Activated CD4-positive, CD25-positive, alpha-beta regulatory T cell treated with anti-CD3 and anti-CD28 coated beads, Interleukin-2, amount 50 U/mL, for 16 hours (primary cell): ENCODE data around the gene MAP1A.

Source experiments
- DNase-seq: peaks from one replicate; pipeline ENCODE4 v3.0.0-alpha.2; 2020; ENCODE audit warnings: low read depth, low spot score

The MAP1A gene

DNA sequence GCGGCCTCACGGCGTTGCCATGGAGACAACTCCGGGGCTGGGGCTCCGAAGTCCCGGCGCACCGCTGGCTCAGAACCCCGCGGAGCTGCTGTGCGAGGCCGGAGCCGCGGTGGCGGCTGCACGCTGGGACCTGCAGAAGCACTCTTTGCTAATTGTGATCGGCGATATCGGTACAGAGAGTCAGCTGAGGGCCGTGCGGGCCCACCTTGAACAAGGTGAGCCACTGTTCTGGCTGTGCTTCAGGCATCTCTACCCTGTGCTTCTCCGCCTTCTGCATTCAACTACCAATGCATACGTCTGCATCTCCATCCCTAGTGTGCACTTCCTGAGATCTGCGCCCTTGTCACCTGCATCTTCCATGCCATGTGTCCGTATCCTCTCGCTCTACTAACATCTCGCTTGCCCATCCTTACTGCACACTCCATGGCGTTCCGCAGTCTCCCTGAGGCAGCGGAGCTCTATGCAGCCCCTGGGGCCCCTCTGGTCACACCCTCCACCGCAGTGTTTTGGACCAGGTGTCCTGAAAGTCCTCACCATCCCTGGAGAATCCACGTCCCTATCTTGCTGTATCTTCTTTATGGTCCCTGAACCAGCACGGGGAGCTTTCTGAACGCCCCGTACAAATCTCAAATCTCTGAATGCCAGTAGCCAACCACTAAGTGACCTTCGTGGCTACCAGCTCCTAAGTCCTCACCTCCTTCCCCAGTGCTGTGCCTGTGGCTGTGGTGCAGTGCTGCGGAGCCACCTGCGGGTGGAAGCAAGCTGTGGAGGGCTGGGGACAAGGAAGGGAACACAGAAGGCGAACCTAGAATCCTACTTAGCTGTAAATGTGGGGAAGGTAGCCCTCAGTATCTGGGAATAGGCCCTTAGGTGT, 6.2 kb upstream of the MAP1A start:
- DNase-seq = no peak

DNA sequence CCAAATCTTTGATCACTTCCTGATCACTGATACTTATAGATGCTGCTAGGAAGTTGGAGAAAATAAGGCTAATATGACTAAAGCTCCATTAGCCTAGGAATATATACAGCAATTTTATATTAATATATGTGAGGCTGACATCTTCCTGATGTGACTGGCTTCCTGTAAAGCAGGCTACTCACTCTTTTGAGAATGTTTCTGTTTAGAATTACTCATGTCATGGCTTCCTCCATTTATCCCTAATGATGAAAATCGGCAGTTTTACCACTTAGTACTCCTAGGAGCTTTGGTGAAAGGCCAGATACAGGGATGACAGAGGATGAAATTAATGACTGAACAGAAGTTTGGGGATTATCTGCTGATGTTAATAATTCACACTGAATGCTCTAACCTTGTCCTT, 3.9 kb upstream of the MAP1A start:
- no peak for DNase-seq

DNA sequence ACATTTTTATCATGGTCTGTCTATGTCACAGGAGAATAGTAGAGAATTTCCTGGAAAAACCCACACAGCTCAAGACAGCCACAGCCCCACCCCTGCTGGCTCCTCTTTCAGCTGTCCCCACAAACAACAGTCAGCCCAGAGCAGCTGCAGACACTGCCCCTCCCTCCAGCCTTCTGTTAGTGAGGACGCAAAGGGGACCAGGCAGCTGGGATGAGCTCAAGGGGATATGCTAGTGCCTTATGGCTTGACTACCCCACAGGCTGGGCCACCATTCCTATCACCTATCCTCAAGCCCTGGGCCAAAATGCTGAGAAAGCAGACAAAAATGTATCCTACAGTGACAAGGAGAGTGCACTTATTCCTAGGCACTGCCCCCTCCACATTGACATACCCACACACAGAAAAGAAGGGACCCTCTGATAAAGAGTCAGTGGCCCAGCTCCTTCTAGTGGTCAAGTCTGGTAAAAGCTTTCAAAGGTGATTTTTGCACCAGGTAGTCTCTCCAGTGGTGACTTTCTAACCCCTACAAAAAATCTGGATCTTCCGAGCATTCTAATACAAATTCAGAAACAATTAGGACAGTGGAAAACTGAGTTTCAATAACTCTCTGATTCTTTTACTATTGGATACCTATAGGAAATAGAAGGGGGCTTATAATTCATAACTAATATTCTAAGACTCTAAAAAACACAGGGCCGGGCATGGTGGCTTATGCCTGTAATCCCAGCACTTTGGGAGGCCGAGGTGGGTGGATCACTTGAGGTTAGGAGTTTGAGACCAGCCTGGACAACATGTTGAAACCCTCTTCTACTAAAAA, 3.0 kb upstream of the MAP1A start:
- DNase-seq = no peak

DNA sequence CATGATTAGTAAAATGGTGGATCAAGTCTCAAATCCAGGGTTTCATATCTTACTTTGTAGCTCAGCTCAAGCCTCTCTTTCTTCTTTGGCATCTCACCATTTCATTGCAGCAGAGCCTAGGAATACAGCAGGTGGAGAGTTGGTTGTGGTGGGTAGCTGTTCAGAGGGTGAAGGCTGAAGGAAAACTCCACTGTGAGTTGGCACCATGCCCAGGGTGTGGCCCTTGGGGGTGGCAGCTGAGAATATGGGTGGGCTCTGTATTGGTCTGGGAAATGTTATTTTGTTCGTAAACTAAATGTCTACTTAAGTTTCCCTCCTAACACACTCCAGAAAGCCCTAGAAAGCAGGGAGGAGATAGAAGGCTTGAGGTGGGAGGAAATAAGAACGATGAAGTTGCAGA, 1.7 kb upstream of the MAP1A start:
- DNase-seq = no peak

DNA sequence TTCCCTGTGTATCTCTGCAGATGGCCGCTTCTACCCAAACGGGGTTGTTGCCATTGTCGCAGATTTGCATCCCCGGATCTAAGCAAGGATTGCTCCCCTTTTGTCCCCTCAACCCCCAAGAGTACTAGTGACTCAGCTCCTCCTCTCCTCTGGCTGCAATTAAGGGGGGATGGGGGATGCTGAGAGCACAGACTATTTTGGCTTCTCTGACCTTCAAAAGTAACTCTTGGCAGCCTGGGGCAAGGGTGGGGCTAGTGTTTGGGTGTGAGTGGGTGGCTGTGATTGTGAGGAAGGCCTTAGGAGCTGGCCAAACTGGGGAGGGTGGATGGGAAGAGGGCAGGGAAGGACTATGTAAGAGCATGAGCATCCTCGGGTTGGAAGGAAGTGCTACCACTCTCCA, 1.2 kb upstream of the MAP1A start:
- DNase-seq = no peak

DNA sequence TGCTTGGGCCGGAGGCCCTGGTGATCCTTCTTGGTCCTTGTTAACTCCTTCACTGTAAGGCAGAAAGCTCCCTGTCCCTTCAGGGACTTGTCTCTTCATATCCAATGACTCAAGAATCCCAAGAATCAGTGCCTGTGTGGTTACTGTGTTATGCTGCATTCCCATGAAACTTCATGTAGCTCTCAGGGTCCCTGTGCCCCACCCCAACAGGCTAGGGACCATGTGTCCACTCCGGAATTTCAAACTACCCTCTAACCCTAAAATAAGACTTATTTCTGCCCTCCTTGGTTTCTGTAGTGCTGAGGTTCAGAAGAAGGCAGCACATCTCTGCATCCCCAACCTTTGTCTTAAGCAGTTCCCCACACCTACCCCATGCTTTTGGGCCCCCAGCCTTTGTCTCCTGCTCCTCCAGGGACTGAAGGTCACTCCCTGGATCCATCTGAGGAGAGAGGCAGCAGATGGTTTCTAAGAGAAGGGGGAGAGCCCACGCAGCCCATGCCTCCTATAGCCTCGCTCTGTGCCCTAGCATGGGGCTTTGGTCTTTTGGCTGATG, 531 bp upstream of the MAP1A start:
- DNase-seq = no peak

DNA sequence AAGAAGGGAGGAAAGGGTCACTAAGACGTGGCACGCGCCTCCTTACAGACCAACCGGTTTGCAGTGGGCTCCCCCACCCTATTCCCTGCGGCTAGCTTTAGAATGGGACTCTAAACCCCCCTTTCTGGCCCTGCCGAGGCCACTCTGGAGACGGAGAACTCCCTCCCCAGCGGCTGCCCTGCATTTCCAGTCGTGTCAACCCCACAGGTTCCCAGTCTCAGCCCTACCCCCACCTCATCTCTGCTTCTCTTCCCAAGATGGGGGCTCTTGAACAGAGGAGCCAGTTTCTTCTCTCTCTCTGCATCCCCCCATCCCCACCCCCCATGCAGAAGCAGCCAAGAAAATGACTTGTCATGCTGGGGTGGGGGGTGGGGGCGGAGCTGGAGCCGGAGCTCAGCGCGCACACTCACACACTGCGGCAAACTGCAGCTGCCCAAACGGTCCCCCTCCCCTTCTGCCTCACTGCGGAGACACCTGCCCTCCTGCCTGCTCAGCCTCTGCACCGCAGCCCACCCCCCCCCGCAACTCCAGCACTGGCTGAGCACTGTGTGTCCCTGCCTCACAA, 871 bp downstream of the MAP1A start:
- DNase-seq = no peak

DNA sequence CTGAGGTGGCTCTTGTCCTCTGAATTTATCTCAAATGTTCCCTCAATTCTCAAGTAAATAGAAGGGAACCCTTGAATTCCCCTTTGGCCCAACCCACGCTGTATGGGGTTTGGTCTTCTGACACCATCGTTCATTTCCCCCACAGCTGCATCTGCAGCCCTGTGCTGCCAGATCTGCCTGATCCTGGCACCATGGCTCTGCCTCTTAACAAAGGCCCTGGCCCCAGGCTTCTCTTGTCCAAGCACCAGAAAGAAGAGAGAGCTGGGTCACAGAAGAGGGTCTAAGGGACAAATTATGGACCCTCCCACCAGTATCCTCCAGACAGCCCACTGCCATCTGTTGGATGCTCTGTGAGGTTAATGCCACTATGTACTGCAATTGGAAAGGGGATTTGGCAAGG, 1.8 kb downstream of the MAP1A start:
- DNase-seq = no peak

DNA sequence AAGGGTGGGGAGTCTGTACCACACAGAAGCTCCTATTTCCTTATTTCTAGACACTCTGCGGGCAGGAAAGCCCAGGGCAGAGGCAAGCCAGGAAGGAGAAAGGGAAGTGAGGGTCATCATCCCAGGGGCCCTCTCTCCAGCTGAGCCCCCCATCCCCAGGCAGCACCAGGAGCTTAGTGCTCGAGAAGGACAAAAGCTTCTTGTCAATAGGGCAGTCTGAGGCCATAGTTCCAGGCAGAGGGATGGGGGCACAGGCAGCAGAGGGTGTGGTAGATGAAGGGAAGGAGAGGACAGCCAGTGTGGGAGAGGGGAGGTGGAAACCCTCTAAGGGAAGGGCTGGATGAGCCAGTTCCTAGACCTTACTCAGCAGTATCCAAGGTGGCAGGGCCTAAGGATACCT, 2.7 kb downstream of the MAP1A start:
- DNase-seq = no peak

DNA sequence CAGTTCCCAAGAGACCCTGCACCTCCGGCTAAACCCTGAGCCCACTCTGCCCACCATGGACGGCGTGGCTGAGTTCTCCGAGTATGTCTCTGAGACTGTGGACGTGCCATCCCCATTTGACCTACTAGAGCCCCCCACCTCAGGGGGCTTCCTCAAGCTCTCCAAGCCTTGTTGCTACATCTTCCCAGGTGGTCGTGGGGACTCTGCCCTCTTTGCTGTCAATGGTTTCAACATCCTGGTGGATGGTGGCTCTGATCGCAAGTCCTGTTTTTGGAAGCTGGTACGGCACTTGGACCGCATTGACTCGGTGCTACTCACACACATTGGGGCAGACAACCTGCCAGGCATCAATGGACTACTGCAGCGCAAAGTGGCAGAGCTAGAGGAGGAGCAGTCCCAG, 4.0 kb downstream of the MAP1A start:
- DNase-seq = no peak

DNA sequence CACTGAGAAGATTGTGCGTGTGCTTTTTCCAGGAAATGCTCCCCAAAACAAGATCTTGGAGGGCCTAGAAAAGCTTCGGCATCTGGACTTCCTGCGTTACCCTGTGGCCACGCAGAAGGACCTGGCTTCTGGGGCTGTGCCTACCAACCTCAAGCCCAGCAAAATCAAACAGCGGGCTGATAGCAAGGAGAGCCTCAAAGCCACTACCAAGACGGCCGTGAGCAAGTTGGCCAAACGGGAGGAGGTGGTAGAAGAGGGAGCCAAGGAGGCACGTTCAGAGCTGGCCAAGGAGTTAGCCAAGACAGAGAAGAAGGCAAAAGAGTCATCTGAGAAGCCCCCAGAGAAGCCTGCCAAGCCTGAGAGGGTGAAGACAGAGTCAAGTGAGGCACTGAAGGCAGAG, 4.8 kb downstream of the MAP1A start:
- DNase-seq = no peak

DNA sequence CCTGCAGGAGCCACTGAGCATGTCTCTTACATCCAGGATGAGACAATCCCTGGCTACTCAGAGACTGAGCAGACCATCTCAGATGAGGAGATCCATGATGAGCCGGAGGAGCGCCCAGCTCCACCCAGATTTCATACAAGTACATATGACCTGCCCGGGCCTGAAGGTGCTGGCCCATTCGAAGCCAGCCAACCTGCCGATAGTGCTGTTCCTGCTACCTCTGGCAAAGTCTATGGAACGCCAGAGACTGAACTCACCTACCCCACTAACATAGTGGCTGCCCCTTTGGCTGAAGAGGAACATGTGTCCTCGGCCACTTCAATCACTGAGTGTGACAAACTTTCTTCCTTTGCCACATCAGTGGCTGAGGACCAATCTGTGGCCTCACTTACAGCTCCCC, 6.2 kb downstream of the MAP1A start:
- no peak for DNase-seq

DNA sequence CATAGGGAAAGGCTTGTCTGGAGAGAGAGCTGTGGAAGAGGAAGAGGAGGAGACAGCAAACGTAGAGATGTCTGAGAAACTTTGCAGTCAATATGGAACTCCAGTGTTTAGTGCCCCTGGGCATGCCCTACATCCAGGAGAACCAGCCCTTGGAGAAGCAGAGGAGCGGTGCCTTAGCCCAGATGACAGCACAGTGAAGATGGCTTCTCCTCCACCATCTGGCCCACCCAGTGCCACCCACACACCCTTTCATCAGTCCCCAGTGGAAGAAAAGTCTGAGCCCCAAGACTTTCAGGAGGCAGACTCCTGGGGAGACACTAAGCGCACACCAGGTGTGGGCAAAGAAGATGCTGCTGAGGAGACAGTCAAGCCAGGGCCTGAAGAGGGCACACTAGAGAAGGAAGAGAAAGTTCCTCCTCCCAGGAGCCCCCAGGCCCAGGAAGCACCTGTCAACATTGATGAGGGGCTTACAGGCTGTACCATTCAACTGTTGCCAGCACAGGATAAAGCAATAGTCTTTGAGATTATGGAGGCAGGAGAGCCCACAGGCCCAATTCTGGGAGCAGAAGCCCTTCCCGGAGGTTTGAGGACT, 6.9 kb downstream of the MAP1A start:
- DNase-seq = no peak

DNA sequence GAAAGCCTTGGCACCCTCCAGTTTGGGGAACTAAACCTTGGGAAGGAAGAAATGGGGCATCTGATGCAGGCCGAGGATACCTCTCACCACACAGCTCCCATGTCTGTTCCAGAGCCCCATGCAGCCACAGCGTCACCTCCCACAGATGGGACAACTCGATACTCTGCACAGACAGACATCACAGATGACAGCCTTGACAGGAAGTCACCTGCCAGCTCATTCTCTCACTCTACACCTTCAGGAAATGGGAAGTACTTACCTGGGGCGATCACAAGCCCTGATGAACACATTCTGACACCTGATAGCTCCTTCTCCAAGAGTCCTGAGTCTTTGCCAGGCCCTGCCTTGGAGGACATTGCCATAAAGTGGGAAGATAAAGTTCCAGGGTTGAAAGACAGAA, 7.7 kb downstream of the MAP1A start:
- DNase-seq = no peak

DNA sequence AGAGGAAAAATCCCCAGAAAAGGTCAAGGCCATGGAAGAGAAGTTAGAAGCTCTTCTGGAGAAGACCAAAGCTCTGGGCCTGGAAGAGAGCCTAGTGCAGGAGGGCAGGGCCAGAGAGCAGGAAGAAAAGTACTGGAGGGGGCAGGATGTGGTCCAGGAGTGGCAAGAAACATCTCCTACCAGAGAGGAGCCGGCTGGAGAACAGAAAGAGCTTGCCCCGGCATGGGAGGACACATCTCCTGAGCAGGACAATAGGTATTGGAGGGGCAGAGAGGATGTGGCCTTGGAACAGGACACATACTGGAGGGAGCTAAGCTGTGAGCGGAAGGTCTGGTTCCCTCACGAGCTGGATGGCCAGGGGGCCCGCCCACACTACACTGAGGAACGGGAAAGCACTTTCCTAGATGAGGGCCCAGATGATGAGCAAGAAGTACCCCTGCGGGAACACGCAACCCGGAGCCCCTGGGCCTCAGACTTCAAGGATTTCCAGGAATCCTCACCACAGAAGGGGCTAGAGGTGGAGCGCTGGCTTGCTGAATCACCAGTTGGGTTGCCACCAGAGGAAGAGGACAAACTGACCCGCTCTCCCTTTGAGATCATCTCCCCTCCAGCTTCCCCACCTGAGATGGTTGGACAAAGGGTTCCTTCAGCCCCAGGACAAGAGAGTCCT, 9.0 kb downstream of the MAP1A start:
- no peak for DNase-seq

DNA sequence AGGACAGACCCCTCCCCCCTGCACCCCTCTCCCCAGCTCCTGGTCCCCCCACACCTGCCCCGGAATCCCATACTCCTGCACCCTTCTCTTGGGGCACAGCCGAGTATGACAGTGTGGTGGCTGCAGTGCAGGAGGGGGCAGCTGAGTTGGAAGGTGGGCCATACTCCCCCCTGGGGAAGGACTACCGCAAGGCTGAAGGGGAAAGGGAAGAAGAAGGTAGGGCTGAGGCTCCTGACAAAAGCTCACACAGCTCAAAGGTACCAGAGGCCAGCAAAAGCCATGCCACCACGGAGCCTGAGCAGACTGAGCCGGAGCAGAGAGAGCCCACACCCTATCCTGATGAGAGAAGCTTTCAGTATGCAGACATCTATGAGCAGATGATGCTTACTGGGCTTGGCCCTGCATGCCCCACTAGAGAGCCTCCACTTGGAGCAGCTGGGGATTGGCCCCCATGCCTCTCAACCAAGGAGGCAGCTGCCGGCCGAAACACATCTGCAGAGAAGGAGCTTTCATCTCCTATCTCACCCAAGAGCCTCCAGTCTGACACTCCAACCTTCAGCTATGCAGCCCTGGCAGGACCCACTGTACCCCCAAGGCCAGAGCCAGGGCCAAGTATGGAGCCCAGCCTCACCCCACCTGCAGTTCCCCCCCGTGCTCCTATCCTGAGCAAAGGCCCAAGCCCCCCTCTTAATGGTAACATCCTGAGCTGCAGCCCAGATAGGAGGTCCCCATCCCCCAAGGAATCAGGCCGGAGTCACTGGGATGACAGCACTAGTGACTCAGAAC, 9.8 kb downstream of the MAP1A start:
- no peak for DNase-seq

DNA sequence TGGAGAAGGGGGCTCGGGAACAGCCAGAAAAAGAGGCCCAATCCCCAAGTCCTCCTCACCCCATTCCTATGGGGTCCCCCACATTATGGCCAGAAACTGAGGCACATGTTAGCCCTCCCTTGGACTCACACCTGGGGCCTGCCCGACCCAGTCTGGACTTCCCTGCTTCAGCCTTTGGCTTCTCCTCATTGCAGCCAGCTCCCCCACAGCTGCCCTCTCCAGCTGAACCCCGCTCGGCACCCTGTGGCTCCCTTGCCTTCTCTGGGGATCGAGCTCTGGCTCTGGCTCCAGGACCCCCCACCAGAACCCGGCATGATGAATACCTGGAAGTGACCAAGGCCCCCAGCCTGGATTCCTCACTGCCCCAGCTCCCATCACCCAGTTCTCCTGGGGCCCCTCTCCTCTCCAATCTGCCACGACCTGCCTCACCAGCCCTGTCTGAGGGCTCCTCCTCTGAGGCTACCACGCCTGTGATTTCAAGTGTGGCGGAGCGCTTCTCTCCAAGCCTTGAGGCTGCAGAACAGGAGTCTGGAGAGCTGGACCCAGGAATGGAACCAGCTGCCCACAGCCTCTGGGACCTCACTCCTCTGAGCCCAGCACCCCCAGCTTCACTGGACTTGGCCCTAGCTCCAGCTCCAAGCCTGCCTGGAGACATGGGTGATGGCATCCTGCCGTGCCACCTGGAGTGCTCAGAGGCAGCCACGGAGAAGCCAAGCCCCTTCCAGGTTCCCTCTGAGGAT, 10.6 kb downstream of the MAP1A start:
- DNase-seq = no peak

DNA sequence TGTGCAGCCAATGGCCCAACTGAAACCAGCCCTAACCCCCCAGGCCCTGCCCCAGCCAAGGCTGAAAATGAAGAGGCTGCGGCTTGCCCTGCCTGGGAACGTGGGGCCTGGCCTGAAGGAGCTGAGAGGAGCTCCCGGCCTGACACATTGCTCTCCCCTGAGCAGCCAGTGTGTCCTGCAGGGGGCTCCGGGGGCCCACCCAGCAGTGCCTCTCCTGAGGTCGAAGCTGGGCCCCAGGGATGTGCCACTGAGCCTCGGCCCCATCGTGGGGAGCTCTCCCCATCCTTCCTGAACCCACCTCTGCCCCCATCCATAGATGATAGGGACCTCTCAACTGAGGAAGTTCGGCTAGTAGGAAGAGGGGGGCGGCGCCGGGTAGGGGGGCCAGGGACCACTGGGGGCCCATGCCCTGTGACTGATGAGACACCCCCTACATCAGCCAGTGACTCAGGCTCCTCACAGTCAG, 11.2 kb downstream of the MAP1A start:
- no peak for DNase-seq

DNA sequence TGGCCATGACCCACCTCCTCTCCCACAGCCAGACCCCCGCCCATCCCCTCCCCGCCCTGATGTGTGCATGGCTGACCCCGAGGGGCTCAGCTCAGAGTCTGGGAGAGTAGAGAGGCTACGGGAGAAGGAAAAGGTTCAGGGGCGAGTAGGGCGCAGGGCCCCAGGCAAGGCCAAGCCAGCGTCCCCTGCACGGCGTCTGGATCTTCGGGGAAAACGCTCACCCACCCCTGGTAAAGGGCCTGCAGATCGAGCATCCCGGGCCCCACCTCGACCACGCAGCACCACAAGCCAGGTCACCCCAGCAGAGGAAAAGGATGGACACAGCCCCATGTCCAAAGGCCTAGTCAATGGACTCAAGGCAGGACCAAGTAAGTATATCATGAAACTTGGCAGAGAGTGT, 11.7 kb downstream of the MAP1A start:
- no peak for DNase-seq
